Measurements from ENCODE around the gene TRIO. TPM values are rescaled to one million over a fixed set of nuclear protein-coding genes. Genes with fewer than 3 reads are reported as not detected.

TRIO gene
- polyA plus RNA-seq, 3 donors: 1.7 to 45.8 (median 2.1) TPM

DNA sequence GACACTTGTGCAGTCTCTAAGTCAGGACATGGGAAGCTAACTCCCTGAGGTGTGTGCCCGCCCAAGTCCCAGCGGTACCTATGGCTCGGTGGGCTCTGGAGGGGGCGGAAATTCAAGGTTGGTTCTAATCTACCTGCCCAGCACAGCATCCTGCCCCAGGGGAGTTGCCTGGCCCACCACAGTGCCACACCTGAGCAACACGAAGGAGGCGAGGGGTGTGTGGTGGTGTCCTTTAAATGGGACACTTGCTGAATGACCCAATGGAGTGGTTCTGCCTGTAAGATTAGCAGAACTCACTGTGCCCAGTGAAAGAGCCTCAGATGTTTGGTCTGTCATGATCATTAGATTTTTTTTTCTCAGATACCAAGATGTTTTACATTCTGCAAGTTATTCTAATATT, 367.7 kb downstream of the TRIO start:
- peaks cover 0 to 4% (median 3%) of the 10 kb centered on the region in 7 donors for H3K9me3 Mint-ChIP-seq
- Histone ChIP-seq H3K36me3 (replicated peaks in 1 of 2; ENCODE audit: control insufficient read depth in 1 of 2, insufficient read depth in 2 of 2, low read length in 2 of 2) (peaks cover 28 to 30% of the 10 kb centered on the region in 2 donors), H3K4me2 (replicated peaks; ENCODE audit: extremely low read depth, low read length, poor library complexity, severe bottlenecking) (no peak overlapping the region), H4K20me1 (ENCODE audit: insufficient read depth, low read length) (no peaks in the 10 kb centered on the region), H3K79me2 (ENCODE audit: insufficient read depth, low read length) (no peaks in the 10 kb centered on the region), H3K9me3 (replicated peaks in 1 of 2; ENCODE audit: control insufficient read depth in 1 of 2, insufficient read depth in 1 of 2, low read length in 2 of 2) (no peaks in the 10 kb centered on the region), H3K4me3 (replicated peaks in 1 of 3; ENCODE audit: low read depth in 2 of 3, low read length in 3 of 3) (no peak overlapping the region), H3K27ac (ENCODE audit: low read depth in 1 of 2, low read length in 2 of 2) (no peak overlapping the region), H3K4me1 (ENCODE audit: control insufficient read depth in 1 of 2, insufficient read depth in 2 of 2, low read length in 2 of 2) (no peaks in the 10 kb centered on the region), H3K27me3 (ENCODE audit: control insufficient read depth in 2 of 2, insufficient read depth in 2 of 2, low read length in 2 of 2) (no peaks in the 10 kb centered on the region), H2AFZ (ENCODE audit: insufficient read depth, low read depth, low read length, poor library complexity, severe bottlenecking) (no peak overlapping the region), H3K9ac (ENCODE audit: insufficient read depth, low read length, poor library complexity, severe bottlenecking) (no peak overlapping the region)
- no peaks in the 10 kb centered on the region for H3K27me3 Mint-ChIP-seq (ENCODE audit: low read depth in 3 of 3)
- peaks cover 4% of the 10 kb centered on the region for H3K4me1 Mint-ChIP-seq
- H3K27ac Mint-ChIP-seq: peak overlapping the region in 1 of 7 donors; percentile 55
- no peak for DNase-seq
- TF ChIP-seq, protein P1, sequence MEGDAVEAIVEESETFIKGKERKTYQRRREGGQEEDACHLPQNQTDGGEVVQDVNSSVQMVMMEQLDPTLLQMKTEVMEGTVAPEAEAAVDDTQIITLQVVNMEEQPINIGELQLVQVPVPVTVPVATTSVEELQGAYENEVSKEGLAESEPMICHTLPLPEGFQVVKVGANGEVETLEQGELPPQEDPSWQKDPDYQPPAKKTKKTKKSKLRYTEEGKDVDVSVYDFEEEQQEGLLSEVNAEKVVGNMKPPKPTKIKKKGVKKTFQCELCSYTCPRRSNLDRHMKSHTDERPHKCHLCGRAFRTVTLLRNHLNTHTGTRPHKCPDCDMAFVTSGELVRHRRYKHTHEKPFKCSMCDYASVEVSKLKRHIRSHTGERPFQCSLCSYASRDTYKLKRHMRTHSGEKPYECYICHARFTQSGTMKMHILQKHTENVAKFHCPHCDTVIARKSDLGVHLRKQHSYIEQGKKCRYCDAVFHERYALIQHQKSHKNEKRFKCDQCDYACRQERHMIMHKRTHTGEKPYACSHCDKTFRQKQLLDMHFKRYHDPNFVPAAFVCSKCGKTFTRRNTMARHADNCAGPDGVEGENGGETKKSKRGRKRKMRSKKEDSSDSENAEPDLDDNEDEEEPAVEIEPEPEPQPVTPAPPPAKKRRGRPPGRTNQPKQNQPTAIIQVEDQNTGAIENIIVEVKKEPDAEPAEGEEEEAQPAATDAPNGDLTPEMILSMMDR (IDR thresholded peaks at IDR 0.05): no peak
- peaks cover 28 to 37% of the 10 kb centered on the region in 2 donors for H3K36me3 Mint-ChIP-seq
- 98% methylated on average over 4 of the region's 6 CpGs for WGBS (ENCODE audit: insufficient coverage)
- no peak overlapping the region for H3K4me3 Mint-ChIP-seq
- intact Hi-C loops (cut with micrococcal nuclease): no loop called here

DNA sequence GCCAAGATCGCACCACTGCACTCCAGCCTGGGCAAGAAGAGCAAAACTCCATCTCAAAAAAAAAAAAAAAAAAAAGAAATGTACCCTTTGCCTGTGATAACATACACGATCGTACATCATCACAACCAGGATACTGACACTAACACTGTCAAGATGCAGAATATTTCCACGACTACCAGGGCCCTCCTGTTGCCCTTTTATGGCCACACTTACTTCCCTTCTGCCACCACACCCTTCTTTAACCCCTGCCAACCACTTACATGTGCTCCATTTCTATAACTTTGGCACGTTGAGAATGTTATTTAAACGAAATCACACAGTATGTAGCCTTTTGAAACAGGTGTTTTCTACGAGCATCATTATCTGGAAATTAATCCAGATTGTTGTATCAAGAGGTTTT, 369.4 kb downstream of the TRIO start:
- H3K4me3 Mint-ChIP-seq: no peak overlapping the region
- peaks cover 12 to 13% of the 10 kb centered on the region in 2 donors for H3K36me3 ChIP-seq (replicated peaks in 1 of 2; ENCODE audit: control insufficient read depth in 1 of 2, insufficient read depth in 2 of 2, low read length in 2 of 2)
- H3K9me3 Mint-ChIP-seq: peaks cover 0 to 7% (median 5%) of the 10 kb centered on the region in 7 donors
- no peak overlapping the region for H3K27ac ChIP-seq (ENCODE audit: low read depth in 1 of 2, low read length in 2 of 2)
- H3K9me3 ChIP-seq (replicated peaks in 1 of 2; ENCODE audit: control insufficient read depth in 1 of 2, insufficient read depth in 1 of 2, low read length in 2 of 2): peaks cover 0 to 3% of the 10 kb centered on the region in 2 donors
- no peak for DNase-seq
- H3K27me3 ChIP-seq (ENCODE audit: control insufficient read depth in 2 of 2, insufficient read depth in 2 of 2, low read length in 2 of 2): no peaks in the 10 kb centered on the region
- TF ChIP-seq, protein P1 (IDR thresholded peaks at IDR 0.05): no peak
- no peaks in the 10 kb centered on the region for H3K79me2 ChIP-seq (ENCODE audit: insufficient read depth, low read length)
- H3K9ac ChIP-seq (ENCODE audit: insufficient read depth, low read length, poor library complexity, severe bottlenecking): no peak overlapping the region
- no peaks in the 10 kb centered on the region for H4K20me1 ChIP-seq (ENCODE audit: insufficient read depth, low read length)
- no peak overlapping the region for H2AFZ ChIP-seq (ENCODE audit: insufficient read depth, low read depth, low read length, poor library complexity, severe bottlenecking)
- peaks cover 14 to 23% of the 10 kb centered on the region in 2 donors for H3K36me3 Mint-ChIP-seq
- no peaks in the 10 kb centered on the region for H3K4me1 ChIP-seq (ENCODE audit: control insufficient read depth in 1 of 2, insufficient read depth in 2 of 2, low read length in 2 of 2)
- no peak overlapping the region for H3K4me3 ChIP-seq (replicated peaks in 1 of 3; ENCODE audit: low read depth in 2 of 3, low read length in 3 of 3)
- no peaks in the 10 kb centered on the region for H3K27me3 Mint-ChIP-seq (ENCODE audit: low read depth in 3 of 3)
- 72% methylated on average over 4 of the region's 7 CpGs for WGBS (ENCODE audit: insufficient coverage)
- H3K27ac Mint-ChIP-seq: no peak overlapping the region
- H3K4me1 Mint-ChIP-seq: peaks cover 13% of the 10 kb centered on the region
- intact Hi-C loops (cut with micrococcal nuclease): no loop called here
- no peak overlapping the region for H3K4me2 ChIP-seq (replicated peaks; ENCODE audit: extremely low read depth, low read length, poor library complexity, severe bottlenecking)

All from CD14-positive monocyte (primary cell).